KMS-11 (cell line): Measurements from ENCODE around the gene PRKACB.

ENCODE experiments used
- H2AFZ ChIP-seq: fragments of 200-600 bp; sonication (generic); 2 replicates; pipeline ENCODE4 v1.6.1; 2016; ENCODE audit warnings: antibody characterized with exemption, mixed run types, low read depth
- H3K27ac ChIP-seq: fragments of 200-600 bp; sonication (generic); 2 replicates; pipeline ENCODE4 v1.6.1; 2016; ENCODE audit warnings: mild to moderate bottlenecking, mixed run types
- H3K27me3 ChIP-seq: fragments of 200-600 bp; sonication (generic); 2 replicates; pipeline ENCODE4 v1.6.1; 2017; ENCODE audit warnings: mild to moderate bottlenecking, low read depth, mixed run types, moderate library complexity; ENCODE audit not compliant: insufficient read depth
- H3K36me3 ChIP-seq: fragments of 200-600 bp; sonication (generic); 2 replicates; pipeline ENCODE4 v1.6.1; 2017; ENCODE audit warnings: mild to moderate bottlenecking, mixed run types; ENCODE audit not compliant: insufficient read depth
- H3K4me1 ChIP-seq: fragments of 200-600 bp; sonication (generic); 2 replicates; pipeline ENCODE4 v1.6.1; 2016; ENCODE audit warnings: mild to moderate bottlenecking, low read depth, mixed run types; ENCODE audit not compliant: poor library complexity, severe bottlenecking
- H3K4me2 ChIP-seq: fragments of 200-600 bp; sonication (generic); 2 replicates; pipeline ENCODE4 v1.7.0; 2016; ENCODE audit warnings: mild to moderate bottlenecking, mixed run types
- H3K4me3 ChIP-seq: fragments of 200-600 bp; sonication (generic); IDR thresholded peaks from 2 replicates; pipeline ENCODE4 v1.6.1; 2017; ENCODE audit warnings: low read depth, low read length, mixed read lengths; ENCODE audit not compliant: insufficient read depth
- H3K79me2 ChIP-seq: fragments of 200-600 bp; sonication (generic); 2 replicates; pipeline ENCODE4 v1.6.1; 2016; ENCODE audit warnings: low read depth, mixed run types; ENCODE audit not compliant: insufficient read depth
- H3K9ac ChIP-seq: fragments of 200-600 bp; sonication (generic); 2 replicates; pipeline ENCODE4 v1.6.1; 2016; ENCODE audit warnings: mild to moderate bottlenecking, mixed run types
- H4K20me1 ChIP-seq: fragments of 200-600 bp; sonication (generic); 2 replicates; pipeline ENCODE4 v1.6.1; 2016; ENCODE audit warnings: mild to moderate bottlenecking, mixed run types; ENCODE audit not compliant: insufficient read depth
- TF ChIP-seq, protein P1 (sequence below): fragments of 200-600 bp; sonication (generic); conservative IDR thresholded peaks from 2 replicates; pipeline ENCODE4 v1.6.1; 2017; ENCODE audit warnings: low read depth, mild to moderate bottlenecking, antibody characterized with exemption, low read length, moderate library complexity, mixed read lengths

PRKACB gene

GRCh38 chr1:84265867-84266266 is 121.8 kb downstream of the PRKACB start:
- H3K4me2 ChIP-seq = no peak overlapping the region
- no peak overlapping the region for H3K4me3 ChIP-seq
- TF ChIP-seq, protein P1, sequence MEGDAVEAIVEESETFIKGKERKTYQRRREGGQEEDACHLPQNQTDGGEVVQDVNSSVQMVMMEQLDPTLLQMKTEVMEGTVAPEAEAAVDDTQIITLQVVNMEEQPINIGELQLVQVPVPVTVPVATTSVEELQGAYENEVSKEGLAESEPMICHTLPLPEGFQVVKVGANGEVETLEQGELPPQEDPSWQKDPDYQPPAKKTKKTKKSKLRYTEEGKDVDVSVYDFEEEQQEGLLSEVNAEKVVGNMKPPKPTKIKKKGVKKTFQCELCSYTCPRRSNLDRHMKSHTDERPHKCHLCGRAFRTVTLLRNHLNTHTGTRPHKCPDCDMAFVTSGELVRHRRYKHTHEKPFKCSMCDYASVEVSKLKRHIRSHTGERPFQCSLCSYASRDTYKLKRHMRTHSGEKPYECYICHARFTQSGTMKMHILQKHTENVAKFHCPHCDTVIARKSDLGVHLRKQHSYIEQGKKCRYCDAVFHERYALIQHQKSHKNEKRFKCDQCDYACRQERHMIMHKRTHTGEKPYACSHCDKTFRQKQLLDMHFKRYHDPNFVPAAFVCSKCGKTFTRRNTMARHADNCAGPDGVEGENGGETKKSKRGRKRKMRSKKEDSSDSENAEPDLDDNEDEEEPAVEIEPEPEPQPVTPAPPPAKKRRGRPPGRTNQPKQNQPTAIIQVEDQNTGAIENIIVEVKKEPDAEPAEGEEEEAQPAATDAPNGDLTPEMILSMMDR = no peak
- H3K36me3 ChIP-seq = no peaks in the 10 kb centered on the region
- H3K4me1 ChIP-seq = no peaks in the 10 kb centered on the region
- no peaks in the 10 kb centered on the region for H4K20me1 ChIP-seq
- H3K9ac ChIP-seq = no peak overlapping the region
- no peak overlapping the region for H3K27ac ChIP-seq
- H2AFZ ChIP-seq = no peak overlapping the region
- H3K27me3 ChIP-seq = no peaks in the 10 kb centered on the region
- no peaks in the 10 kb centered on the region for H3K79me2 ChIP-seq

GRCh38 chr1:84266748-84267147 is 122.7 kb downstream of the PRKACB start:
- Histone ChIP-seq H4K20me1 (no peaks in the 10 kb centered on the region), H3K4me2 (no peak overlapping the region), H3K4me3 (no peak overlapping the region), H3K9ac (no peak overlapping the region), H3K36me3 (no peaks in the 10 kb centered on the region), H3K79me2 (no peaks in the 10 kb centered on the region), H3K27me3 (no peaks in the 10 kb centered on the region), H3K27ac (no peak overlapping the region), H3K4me1 (no peaks in the 10 kb centered on the region), H2AFZ (no peak overlapping the region)
- TF ChIP-seq, protein P1 = no peak

GRCh38 chr1:84267476-84267875 is 123.4 kb downstream of the PRKACB start:
- H3K36me3 ChIP-seq = no peaks in the 10 kb centered on the region
- H3K9ac ChIP-seq = no peak overlapping the region
- H3K4me3 ChIP-seq = no peak overlapping the region
- H3K27ac ChIP-seq = no peak overlapping the region
- H3K27me3 ChIP-seq = no peaks in the 10 kb centered on the region
- no peaks in the 10 kb centered on the region for H3K4me1 ChIP-seq
- no peaks in the 10 kb centered on the region for H3K79me2 ChIP-seq
- TF ChIP-seq, protein P1 = no peak
- H3K4me2 ChIP-seq = no peak overlapping the region
- no peak overlapping the region for H2AFZ ChIP-seq
- no peaks in the 10 kb centered on the region for H4K20me1 ChIP-seq

DNA sequence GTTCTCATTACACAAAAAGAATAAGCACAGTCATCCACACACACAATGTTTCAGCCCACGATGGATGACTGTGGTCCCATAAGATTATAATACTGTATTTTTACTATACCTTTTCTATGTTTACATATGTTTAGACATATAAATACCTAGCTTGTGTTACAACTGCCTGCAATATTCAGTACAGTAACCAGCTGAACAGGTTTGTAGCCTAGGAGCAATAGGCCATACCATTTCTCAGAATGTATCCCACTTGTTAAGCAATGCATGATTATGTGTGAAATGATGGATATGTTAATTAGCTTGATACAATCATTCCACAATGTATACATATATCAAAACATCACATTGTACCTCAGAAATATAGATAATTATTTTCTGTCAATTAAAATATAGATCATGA is 124.3 kb downstream of the PRKACB start:
- TF ChIP-seq, protein P1 = no peak
- H4K20me1 ChIP-seq = no peaks in the 10 kb centered on the region
- no peak overlapping the region for H3K9ac ChIP-seq
- no peak overlapping the region for H3K4me2 ChIP-seq
- H3K4me3 ChIP-seq = no peak overlapping the region
- H3K79me2 ChIP-seq = no peaks in the 10 kb centered on the region
- no peak overlapping the region for H3K27ac ChIP-seq
- H3K27me3 ChIP-seq = no peaks in the 10 kb centered on the region
- no peaks in the 10 kb centered on the region for H3K4me1 ChIP-seq
- no peaks in the 10 kb centered on the region for H3K36me3 ChIP-seq
- H2AFZ ChIP-seq = no peak overlapping the region
